Fibroblast of the aortic adventitia (primary cell): ENCODE results near the gene RNF157. TPM values are rescaled to one million over a fixed set of nuclear protein-coding genes. Genes with fewer than 3 reads are reported as not detected.

Source experiments
- DNase-seq: peaks from one replicate; pipeline ENCODE4 v3.0.0-alpha.2; 2010; ENCODE audit warnings: low read depth
- H3K4me3 ChIP-seq: 2 replicates; pipeline ENCODE4 v1.5.1; 2011; ENCODE audit warnings: low read depth, mild to moderate bottlenecking, control low read depth, low read length, moderate library complexity
- CTCF ChIP-seq: IDR thresholded peaks from 2 replicates; pipeline ENCODE4 v1.5.1; 2011; ENCODE audit warnings: mild to moderate bottlenecking, low read length, control low read depth, inconsistent platforms; ENCODE audit not compliant: insufficient read depth
- small RNA-seq: library from RNA; depleted of rRNA; stranded (forward); fragments of <200 nt; gene quantifications from one replicate; pipeline ENCODE3, GENCODE V24; 2012
- total RNA-seq: library from RNA; depleted of rRNA; stranded (reverse); fragments of >200 nt; gene quantifications from 2 replicates; pipeline ENCODE4 v1.2.3, GENCODE V29; 2012; ENCODE audit warnings: low replicate concordance

The RNF157 gene
- total RNA-seq, 1 donor = 0.18 TPM

- TF ChIP-seq CTCF = peak; percentile 32
- H3K4me3 ChIP-seq = peak within 1 kb of the TSS; percentile 93
- DNase-seq = peak; percentile 89
These were observed 136.8 kb downstream of the RNF157 start, which contains the start of gene EXOC7 for GRCh38 chr17:76103274-76104139. EXOC7 (minus strand) TSS chr17:76103787; CDS start chr17:76103692, 95 bp downstream.

GRCh38 chr17:76102944-76103273, 137.4 kb downstream of the RNF157 start:
- peak overlapping the region; percentile 93 for H3K4me3 ChIP-seq
- no peak for DNase-seq
- TF ChIP-seq CTCF = no peak

DNA sequence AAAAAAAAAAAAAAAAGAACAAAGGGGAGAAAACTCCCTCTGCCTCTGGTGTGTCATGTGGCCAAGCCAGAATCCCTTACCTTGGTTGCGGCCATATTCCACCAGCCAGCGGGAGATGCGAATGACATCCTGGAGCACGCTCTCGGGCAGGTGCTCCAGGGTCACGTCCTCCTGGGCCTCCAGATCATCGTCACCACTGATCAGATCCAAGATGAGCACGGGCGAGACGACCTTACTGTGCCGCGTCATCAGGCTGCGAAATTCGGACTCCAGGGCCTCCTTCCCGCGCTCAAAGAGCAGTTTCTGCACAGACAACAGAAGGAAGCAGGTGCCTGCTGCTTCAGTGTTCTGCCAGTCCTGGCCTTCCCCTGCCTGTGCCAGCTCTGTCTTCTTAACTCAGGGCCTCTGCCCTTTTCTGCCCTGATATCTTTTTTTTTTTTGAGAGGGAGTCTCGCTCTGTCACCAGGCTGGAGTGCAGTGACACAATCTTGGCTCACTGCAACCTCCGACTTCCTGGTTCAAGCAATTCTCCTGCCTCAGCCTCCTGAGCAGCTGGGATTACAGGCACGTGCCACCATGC, 142.5 kb downstream of the RNF157 start:
- no peak overlapping the region for H3K4me3 ChIP-seq
- no peak for TF ChIP-seq CTCF
- no peak for DNase-seq

DNA sequence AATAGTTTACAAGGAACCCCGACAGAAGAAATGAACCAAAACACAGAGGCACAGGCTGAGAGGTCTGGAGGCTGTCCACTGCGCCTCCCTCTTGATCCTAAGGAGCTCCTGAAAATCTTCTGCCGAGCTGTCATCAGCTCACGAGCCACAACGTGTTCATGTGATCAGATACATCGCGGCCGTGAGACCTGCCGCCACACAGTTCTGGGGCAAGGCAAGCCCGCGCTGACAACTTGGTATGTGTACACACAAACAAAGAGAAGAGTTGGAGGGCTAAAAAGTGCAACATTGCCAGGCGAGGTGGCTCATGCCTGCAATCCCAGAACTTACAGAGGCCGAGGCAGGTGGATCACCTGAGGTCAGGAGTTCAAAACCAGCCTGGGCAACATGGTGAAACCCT, 144.3 kb downstream of the RNF157 start:
- no peak for TF ChIP-seq CTCF
- H3K4me3 ChIP-seq = no peak overlapping the region
- no peak for DNase-seq

DNA sequence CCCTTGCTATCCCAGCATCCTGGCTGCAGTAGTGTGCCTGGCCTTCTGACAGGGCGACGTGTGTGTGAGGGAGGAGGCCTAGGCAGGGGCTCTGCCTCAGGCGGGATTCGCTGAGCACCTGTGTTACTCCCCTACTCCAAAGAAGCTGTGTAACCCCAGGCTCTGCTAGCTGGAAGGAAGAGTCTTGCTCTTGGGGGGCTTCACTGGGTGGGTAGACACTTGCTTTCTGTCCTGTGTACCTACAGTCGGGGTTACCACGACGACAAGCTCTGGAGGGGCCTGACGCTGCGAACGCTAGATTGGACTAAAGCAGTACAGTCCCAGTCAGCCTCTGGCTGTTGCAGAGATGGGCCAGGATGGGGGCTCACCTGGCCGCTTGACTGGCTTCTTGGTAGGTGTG, 146.2 kb downstream of the RNF157 start:
- no peak for TF ChIP-seq CTCF
- no peak overlapping the region for H3K4me3 ChIP-seq
- no peak for DNase-seq

GRCh38 chr17:76092526-76093413, 147.5 kb downstream of the RNF157 start:
- H3K4me3 ChIP-seq = no peak overlapping the region
- no peak for DNase-seq
- TF ChIP-seq CTCF = no peak

Small RNAs within 50 kb of the gene (small RNA-seq; reads per million reads assigned to genes)
- not detected for gene ATP5MGP6
- gene MIR6868 = not detected

Other genes with a start within 250 kb of the RNF157 start
- gene CDK3, start 239.6 kb downstream of the RNF157 start, total RNA-seq = 1.1 TPM in 1 of 2 replicates, not detected in the other
- not detected in 2 replicates for gene EVPL, start 213.2 kb downstream of the RNF157 start, total RNA-seq
- gene SRP68, start 168.0 kb downstream of the RNF157 start, total RNA-seq = 17.3 and 32.3 TPM in 2 replicates
- not detected in 2 replicates for gene GALR2, start 165.7 kb downstream of the RNF157 start, total RNA-seq
- gene ZACN, start 161.3 kb downstream of the RNF157 start, total RNA-seq = not detected in 2 replicates
- 40.8 and 88.5 TPM in 2 replicates for gene EXOC7, start 136.7 kb downstream of the RNF157 start, total RNA-seq
- gene FOXJ1, start 99.2 kb downstream of the RNF157 start, total RNA-seq = not detected in 2 replicates
- 1.9 and 3.7 TPM in 2 replicates for gene UBALD2, start 24.9 kb upstream of the RNF157 start, total RNA-seq
- gene QRICH2, start 67.8 kb upstream of the RNF157 start, total RNA-seq = 1.8 and 2.2 TPM in 2 replicates
- 48.1 and 57.9 TPM in 2 replicates for gene PRPSAP1, start 113.4 kb upstream of the RNF157 start, total RNA-seq
- gene SPHK1, start 144.1 kb upstream of the RNF157 start, total RNA-seq = 31.7 and 84.0 TPM in 2 replicates
- 13.2 and 16.3 TPM in 2 replicates for gene UBE2O, start 212.7 kb upstream of the RNF157 start, total RNA-seq
- gene AANAT, start 227.1 kb upstream of the RNF157 start, total RNA-seq = not detected in 2 replicates